H9 (cell line): ENCODE data around the gene TYMP. TPM values are rescaled to one million over a fixed set of nuclear protein-coding genes. Genes with fewer than 3 reads are reported as not detected.
A peak's percentile ranks its signal among the peaks of the same experiment; 100 is the strongest.

Experiments
- DNase-seq: peaks from one replicate; pipeline ENCODE4 v3.0.0-alpha.2; 2017
- H2AFZ ChIP-seq: one replicate; pipeline ENCODE4 v1.6.1; 2013; ENCODE audit warnings: mild to moderate bottlenecking, low read length, control low read depth, moderate library complexity
- H2AK5ac ChIP-seq: 2 replicates; pipeline ENCODE4 v1.6.1; 2013; ENCODE audit warnings: low read length, control low read depth, mixed read lengths; ENCODE audit not compliant: insufficient read length
- H2BK120ac ChIP-seq: one replicate; pipeline ENCODE4 v1.6.1; 2013; ENCODE audit warnings: low read depth, mild to moderate bottlenecking, low read length, control low read depth, inconsistent platforms; ENCODE audit not compliant: poor library complexity, severe bottlenecking
- H2BK12ac ChIP-seq: 2 replicates; pipeline ENCODE4 v1.6.1; 2013; ENCODE audit warnings: low read length, control low read depth, mixed read lengths, low read depth; ENCODE audit not compliant: insufficient read length
- H2BK15ac ChIP-seq: 2 replicates; pipeline ENCODE4 v1.6.1; 2013; ENCODE audit warnings: low read depth, low read length, control low read depth
- H2BK20ac ChIP-seq: one replicate; pipeline ENCODE4 v1.6.1; 2013; ENCODE audit warnings: low read depth, mild to moderate bottlenecking, low read length, control low read depth, inconsistent platforms; ENCODE audit not compliant: poor library complexity, severe bottlenecking
- H2BK5ac ChIP-seq: 2 replicates; pipeline ENCODE4 v1.6.1; 2013; ENCODE audit warnings: low read length, control low read depth, mixed read lengths; ENCODE audit not compliant: insufficient read length
- H3K14ac ChIP-seq: 2 replicates; pipeline ENCODE4 v1.6.1; 2013; ENCODE audit warnings: low read length, control low read depth; ENCODE audit not compliant: insufficient read depth
- H3K18ac ChIP-seq: 2 replicates; pipeline ENCODE4 v1.6.1; 2013; ENCODE audit warnings: low read depth, mild to moderate bottlenecking, mixed read lengths, low read length, control low read depth; ENCODE audit not compliant: insufficient read length
- H3K23ac ChIP-seq: 2 replicates; pipeline ENCODE4 v1.6.1; 2013; ENCODE audit warnings: low read length, control low read depth, mixed read lengths, low read depth; ENCODE audit not compliant: insufficient read length
- H3K23me2 ChIP-seq: 2 replicates; pipeline ENCODE4 v1.6.1; 2013; ENCODE audit warnings: low read depth, mild to moderate bottlenecking, mixed read lengths, low read length, control low read depth; ENCODE audit not compliant: insufficient read length, poor library complexity, severe bottlenecking
- H3K27ac ChIP-seq: 2 replicates; pipeline ENCODE4 v1.5.1; 2013; ENCODE audit warnings: low read length, control low read depth, mixed read lengths, low read depth; ENCODE audit not compliant: insufficient read length
- H3K27me3 ChIP-seq: 2 replicates; pipeline ENCODE4 v1.6.1; 2013; ENCODE audit warnings: low read length, control low read depth, inconsistent platforms; ENCODE audit not compliant: insufficient read depth
- H3K4ac ChIP-seq: 2 replicates; pipeline ENCODE4 v1.6.1; 2013; ENCODE audit warnings: low read depth, mild to moderate bottlenecking, control low read depth, inconsistent platforms, low read length, moderate library complexity
- H3K4me1 ChIP-seq: 2 replicates; pipeline ENCODE4 v1.6.1; 2013; ENCODE audit warnings: low read length, control low read depth, inconsistent platforms; ENCODE audit not compliant: insufficient read depth
- H3K4me2 ChIP-seq: 2 replicates; pipeline ENCODE4 v1.6.1; 2013; ENCODE audit warnings: low read length, control low read depth, mixed read lengths; ENCODE audit not compliant: insufficient read length, insufficient read depth
- H3K56ac ChIP-seq: 2 replicates; pipeline ENCODE4 v1.6.1; 2013; ENCODE audit warnings: low read depth, mild to moderate bottlenecking, mixed read lengths, low read length, control low read depth; ENCODE audit not compliant: insufficient read length
- H3K79me1 ChIP-seq: 2 replicates; pipeline ENCODE4 v1.6.1; 2013; ENCODE audit warnings: low read depth, mild to moderate bottlenecking, moderate library complexity, low read length, control low read depth, inconsistent platforms; ENCODE audit not compliant: insufficient read depth, poor library complexity, severe bottlenecking
- H3K79me2 ChIP-seq: 2 replicates; pipeline ENCODE4 v1.6.1; 2013; ENCODE audit warnings: low read length, control low read depth, inconsistent platforms; ENCODE audit not compliant: insufficient read depth
- H3K9ac ChIP-seq: 2 replicates; pipeline ENCODE4 v1.6.1; 2013; ENCODE audit warnings: low read length, control low read depth, mixed read lengths; ENCODE audit not compliant: insufficient read length; ENCODE audit errors: extremely low read depth
- H3K9me3 ChIP-seq: one replicate; pipeline ENCODE4 v1.6.1; 2013; ENCODE audit warnings: low read depth, low read length, inconsistent platforms; ENCODE audit not compliant: control insufficient read depth
- H3T11ph ChIP-seq: one replicate; pipeline ENCODE4 v1.6.1; 2013; ENCODE audit warnings: mild to moderate bottlenecking, low read length, control low read depth, inconsistent platforms
- H4K20me1 ChIP-seq: one replicate; pipeline ENCODE4 v1.6.1; 2013; ENCODE audit not compliant: control insufficient read depth, insufficient read length, insufficient read depth
- H4K5ac ChIP-seq: 2 replicates; pipeline ENCODE4 v1.6.1; 2013; ENCODE audit warnings: low read depth, mild to moderate bottlenecking, mixed read lengths, low read length, control low read depth; ENCODE audit not compliant: insufficient read length
- H4K8ac ChIP-seq: replicated peaks from 2 replicates; pipeline ENCODE4 v1.6.1; 2013; ENCODE audit warnings: low read length, control low read depth, mixed read lengths, low read depth; ENCODE audit not compliant: insufficient read length
- H4K91ac ChIP-seq: 2 replicates; pipeline ENCODE4 v1.6.1; 2013; ENCODE audit warnings: low read depth, mild to moderate bottlenecking, moderate library complexity, mixed read lengths, low read length, control low read depth; ENCODE audit not compliant: insufficient read length
- H3K27ac Mint-ChIP-seq, 3 experiments: 2 replicates in 2 of 3; 3 replicates in 1 of 3; pipeline ENCODE4 v1.8.0; 2020 to 2021; ENCODE audit warnings: mixed read lengths in 3 of 3, mild to moderate bottlenecking in 1 of 3, moderate library complexity in 1 of 3
- H3K27me3 Mint-ChIP-seq: 2 replicates; pipeline ENCODE4 v1.8.0; 2021; ENCODE audit warnings: low read depth, mild to moderate bottlenecking, moderate library complexity, mixed read lengths
- H3K36me3 Mint-ChIP-seq, 3 experiments: 2 replicates in 2 of 3; 3 replicates in 1 of 3; pipeline ENCODE4 v1.8.0; 2020 to 2021; ENCODE audit warnings: low read depth in 3 of 3, mixed read lengths in 3 of 3; ENCODE audit not compliant: insufficient read depth in 1 of 3
- H3K4me1 Mint-ChIP-seq, 2 experiments: 2 replicates each; pipeline ENCODE4 v1.8.0; 2020; ENCODE audit warnings: mixed read lengths in 2 of 2
- H3K4me3 Mint-ChIP-seq, 2 experiments: 2 replicates in 1 of 2; 3 replicates in 1 of 2; pipeline ENCODE4 v1.8.0; 2020 to 2021; ENCODE audit warnings: mild to moderate bottlenecking in 2 of 2, mixed read lengths in 2 of 2, moderate library complexity in 1 of 2
- H3K9me3 Mint-ChIP-seq, 2 experiments: 2 replicates in 1 of 2; 3 replicates in 1 of 2; pipeline ENCODE4 v1.8.0; 2020; ENCODE audit warnings: mild to moderate bottlenecking in 2 of 2, mixed read lengths in 2 of 2, moderate library complexity in 1 of 2
- CTCF ChIP-seq: fragments of 200-600 bp; sonication (generic); conservative IDR thresholded peaks from 3 replicates; pipeline ENCODE4 v1.8.0; 2021; ENCODE audit warnings: antibody characterized with exemption, mild to moderate bottlenecking
- WGBS: extraction: QIAGEN DNeasy Blood & Tissue Kit; methylation state at CpG from one replicate; pipeline ENCODE4 v1.1.7; 2013; ENCODE audit warnings: missing lambda C conversion rate, low lambda C conversion rate, mixed read lengths; ENCODE audit not compliant: insufficient read length; ENCODE audit errors: extremely low coverage; 5-methylcytosine and 5-hydroxymethylcytosine counted together
- total RNA-seq: library from RNA; stranded (reverse); gene quantifications from 2 replicates; pipeline ENCODE4 v1.2.1, GENCODE V29; 2021

The TYMP gene
- total RNA-seq, 1 experiment from 2014 or later, result 1.0 TPM

DNA sequence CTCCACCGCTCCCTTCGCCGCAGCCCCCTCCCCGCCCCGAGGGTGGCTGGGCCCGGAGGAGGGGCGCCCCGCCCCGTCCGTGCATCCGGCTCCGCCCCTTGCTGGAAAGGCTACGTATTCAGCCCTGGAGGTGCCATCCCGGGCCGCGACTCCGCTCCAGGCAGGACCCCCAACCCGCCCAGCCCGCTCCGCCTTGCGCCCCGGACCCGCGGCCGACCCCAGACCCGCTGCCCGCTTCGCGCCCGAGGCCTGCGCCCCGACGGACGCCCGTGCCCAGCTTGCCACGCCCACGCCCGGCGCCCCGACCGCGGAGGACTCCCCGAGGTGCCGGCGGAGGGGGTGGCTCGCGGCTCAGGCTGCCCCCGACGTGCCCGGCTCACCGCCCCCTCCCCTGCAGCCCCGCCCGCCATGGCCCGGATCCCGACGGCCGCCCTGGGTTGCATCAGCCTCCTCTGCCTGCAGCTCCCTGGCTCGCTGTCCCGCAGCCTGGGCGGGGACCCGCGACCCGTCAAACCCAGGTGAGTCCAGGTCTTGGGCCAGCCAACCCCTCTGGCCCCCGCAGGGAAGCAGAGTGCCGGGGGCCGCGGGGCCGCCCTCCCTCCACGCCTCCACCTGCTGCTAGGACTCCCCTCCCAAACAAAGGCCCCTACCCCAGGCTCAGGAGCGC lies 48.2 kb downstream of the TYMP start, which contains the start of gene ADM2:
Gene ADM2 (plus strand): TSS at position 104 of the 667 bp plus-strand sequence. CDS start 305 bp downstream, at position 409.
- no peak within 1 kb of the TSS for H3K23ac ChIP-seq
- no peak within 1 kb of the TSS for H4K91ac ChIP-seq
- no peak within 1 kb of the TSS for H3K56ac ChIP-seq
- no peaks in the 10 kb centered on the region for H3K79me2 ChIP-seq
- peaks cover 11 to 14% of the 10 kb centered on the region in 2 experiments for H3K4me1 Mint-ChIP-seq
- DNase-seq, result peak; percentile 79
- peaks cover 36% of the 10 kb centered on the region for H3K27me3 Mint-ChIP-seq
- H3K4me2 ChIP-seq, result peak within 1 kb of the TSS; percentile 7
- peaks cover 9% of the 10 kb centered on the region; the same call in 1 of the 2 replicates for H3K27me3 ChIP-seq
- H4K8ac ChIP-seq, result no peak within 1 kb of the TSS
- no peak within 1 kb of the TSS for H3K27ac ChIP-seq
- no peak within 1 kb of the TSS for H3K27ac Mint-ChIP-seq
- H2BK12ac ChIP-seq, result no peak within 1 kb of the TSS
- no peak within 1 kb of the TSS for H3T11ph ChIP-seq
- H3K14ac ChIP-seq, result peak within 1 kb of the TSS; percentile 73
- no peak within 1 kb of the TSS for H2AFZ ChIP-seq
- peak within 1 kb of the TSS; percentile 72 to 84 for H3K4me3 Mint-ChIP-seq
- peak within 1 kb of the TSS; percentile 46 for H3K18ac ChIP-seq
- no peaks in the 10 kb centered on the region for H3K4me1 ChIP-seq
- H3K9me3 Mint-ChIP-seq, result no peaks in the 10 kb centered on the region
- no peaks in the 10 kb centered on the region for H4K20me1 ChIP-seq
- no peak within 1 kb of the TSS for H3K4ac ChIP-seq
- H3K36me3 Mint-ChIP-seq, result peaks cover 0 to 2% (median 0%) of the 10 kb centered on the region in 3 experiments; a peak in 1 of 7 replicates
- TF ChIP-seq CTCF, result no peak
- peaks cover 7% of the 10 kb centered on the region for H3K23me2 ChIP-seq
- H4K5ac ChIP-seq, result no peak within 1 kb of the TSS
- H3K79me1 ChIP-seq, result no peaks in the 10 kb centered on the region
- no peak within 1 kb of the TSS for H2BK5ac ChIP-seq
- no peak within 1 kb of the TSS for H2AK5ac ChIP-seq
- no peak within 1 kb of the TSS for H3K9ac ChIP-seq
- H2BK120ac ChIP-seq, result no peak within 1 kb of the TSS
- no peak within 1 kb of the TSS; the same call in 1 of the 2 replicates for H2BK15ac ChIP-seq
- no peak within 1 kb of the TSS for H2BK20ac ChIP-seq
- no CpG with 5 or more reads among the region's 70 CpGs for WGBS
- H3K9me3 ChIP-seq, result no peaks in the 10 kb centered on the region
